Neural cell (in vitro differentiated cells): ENCODE measurements around the gene HSPA1A. TPM values are rescaled to one million over a fixed set of nuclear protein-coding genes. Genes with fewer than 3 reads are reported as not detected.
"Not testable (repeated sequence)": the region's sequence is repeated elsewhere in the genome, so short reads cannot be mapped to it uniquely, and the experiment has no call there.

Source experiments
- H2AFZ ChIP-seq: fragments of 200-600, 300-800 bp; sonication (generic), shearing (Covaris generic); 2 replicates; pipeline ENCODE4 v1.6.0; 2014; ENCODE audit warnings: low read depth, mild to moderate bottlenecking, antibody characterized with exemption, low read length, moderate library complexity
- H3F3A ChIP-seq: fragments of 200-600 bp; shearing (Covaris generic); 2 replicates; pipeline ENCODE4 v1.6.1; 2016; ENCODE audit warnings: mild to moderate bottlenecking, moderate library complexity, mixed read lengths, antibody characterized with exemption, low read length; ENCODE audit not compliant: insufficient read depth, poor library complexity, severe bottlenecking
- H3K27ac ChIP-seq: fragments of 200-600, 300-800 bp; sonication (generic), shearing (Covaris generic); 2 replicates; pipeline ENCODE4 v1.5.1; 2014; ENCODE audit warnings: mild to moderate bottlenecking, low read length, moderate library complexity
- H3K27me3 ChIP-seq: fragments of 300-800, 200-600 bp; sonication (generic), shearing (Covaris generic); 2 replicates; pipeline ENCODE4 v1.6.0; 2014; ENCODE audit warnings: mild to moderate bottlenecking, low read depth, low read length, moderate library complexity; ENCODE audit not compliant: insufficient read depth
- H3K36me3 ChIP-seq: fragments of 300-800, 200-600 bp; sonication (generic), shearing (Covaris generic); 2 replicates; pipeline ENCODE4 v1.5.1; 2014; ENCODE audit warnings: mild to moderate bottlenecking, antibody characterized with exemption, low read length, moderate library complexity; ENCODE audit not compliant: insufficient read depth
- H3K4me2 ChIP-seq: fragments of 300-800, 200-600 bp; sonication (generic), shearing (Covaris generic); 2 replicates; pipeline ENCODE4 v1.6.0; 2014; ENCODE audit warnings: mild to moderate bottlenecking, low read length
- H3K4me3 ChIP-seq: fragments of 300-800, 200-600 bp; sonication (generic), shearing (Covaris generic); 2 replicates; pipeline ENCODE4 v1.5.1; 2014; ENCODE audit warnings: mild to moderate bottlenecking, low read length, moderate library complexity
- H3K79me2 ChIP-seq: fragments of 200-600 bp; shearing (Covaris generic); replicated peaks from 2 replicates; pipeline ENCODE4 v1.6.0; 2014; ENCODE audit warnings: mild to moderate bottlenecking, low read length, moderate library complexity; ENCODE audit not compliant: insufficient read depth
- H3K9ac ChIP-seq: fragments of 300-800, 200-600 bp; sonication (generic), shearing (Covaris generic); 2 replicates; pipeline ENCODE4 v1.6.1; 2016; ENCODE audit warnings: mild to moderate bottlenecking, low read length, mixed read lengths
- H3K9me2 ChIP-seq: fragments of 200-600 bp; shearing (Covaris generic); 2 replicates; pipeline ENCODE4 v1.6.1; 2016; ENCODE audit warnings: mild to moderate bottlenecking, low read length, mixed read lengths; ENCODE audit not compliant: insufficient read depth
- H3K9me3 ChIP-seq: fragments of 200-600, 300-800 bp; sonication (generic), shearing (Covaris generic); 2 replicates; pipeline ENCODE4 v1.6.1; 2016; ENCODE audit warnings: mild to moderate bottlenecking, mixed run types, low read length, moderate library complexity, mixed read lengths
- H4K20me1 ChIP-seq: fragments of 200-600 bp; shearing (Covaris generic); 2 replicates; pipeline ENCODE4 v1.6.1; 2016; ENCODE audit warnings: mild to moderate bottlenecking, mixed run types; ENCODE audit not compliant: insufficient read depth
- EP300 ChIP-seq: fragments of 450-650 bp; conservative IDR thresholded peaks from 2 replicates; pipeline ENCODE4 v1.6.1; 2014; ENCODE audit warnings: antibody characterized with exemption, mild to moderate bottlenecking, moderate library complexity; ENCODE audit not compliant: poor library complexity, severe bottlenecking
- EZH2 ChIP-seq: fragments of 200-600, 300-800 bp; shearing (Covaris generic), sonication (generic); IDR thresholded peaks from 2 replicates; pipeline ENCODE4 v1.6.1; 2014; ENCODE audit warnings: antibody characterized with exemption, low read length, borderline replicate concordance, mild to moderate bottlenecking; ENCODE audit not compliant: insufficient read depth, poor library complexity, severe bottlenecking
- MXI1 ChIP-seq: fragments of 450-650 bp; conservative IDR thresholded peaks from 2 replicates; pipeline ENCODE4 v1.6.1; 2014; ENCODE audit warnings: antibody characterized with exemption, mild to moderate bottlenecking; ENCODE audit not compliant: poor library complexity, severe bottlenecking
- POLR2AphosphoS5 ChIP-seq: IDR thresholded peaks from 2 replicates; pipeline ENCODE4 v1.6.1; 2012
- RAD21 ChIP-seq: fragments of 450-650 bp; conservative IDR thresholded peaks from 2 replicates; pipeline ENCODE4 v1.6.1; 2014; ENCODE audit warnings: antibody characterized with exemption, mild to moderate bottlenecking, moderate library complexity
- SMC3 ChIP-seq: fragments of 450-650 bp; conservative IDR thresholded peaks from 2 replicates; pipeline ENCODE4 v1.6.1; 2014; ENCODE audit warnings: antibody characterized with exemption, mild to moderate bottlenecking, moderate library complexity; ENCODE audit not compliant: poor library complexity
- TAF1 ChIP-seq: IDR thresholded peaks from 2 replicates; pipeline ENCODE4 v1.6.1; 2012; ENCODE audit warnings: low read depth
- polyA plus RNA-seq: library from polyadenylated mRNA; depleted of rRNA; stranded (reverse); fragments of >200 nt; gene quantifications from 2 replicates; pipeline ENCODE4 v1.2.3, GENCODE V29; 2014
- TF ChIP-seq, protein P1 (sequence below): fragments of 450-650 bp; IDR thresholded peaks from 2 replicates; pipeline ENCODE4 v1.5.1; 2014; ENCODE audit warnings: antibody characterized with exemption, mild to moderate bottlenecking, moderate library complexity; ENCODE audit not compliant: poor library complexity, severe bottlenecking
- TF ChIP-seq, protein P2 (sequence below): IDR thresholded peaks from 2 replicates; pipeline ENCODE4 v1.6.1; 2012; ENCODE audit warnings: borderline replicate concordance

Gene HSPA1A
- polyA plus RNA-seq, 1 donor from 2014 or later: 50.9 TPM

DNA sequence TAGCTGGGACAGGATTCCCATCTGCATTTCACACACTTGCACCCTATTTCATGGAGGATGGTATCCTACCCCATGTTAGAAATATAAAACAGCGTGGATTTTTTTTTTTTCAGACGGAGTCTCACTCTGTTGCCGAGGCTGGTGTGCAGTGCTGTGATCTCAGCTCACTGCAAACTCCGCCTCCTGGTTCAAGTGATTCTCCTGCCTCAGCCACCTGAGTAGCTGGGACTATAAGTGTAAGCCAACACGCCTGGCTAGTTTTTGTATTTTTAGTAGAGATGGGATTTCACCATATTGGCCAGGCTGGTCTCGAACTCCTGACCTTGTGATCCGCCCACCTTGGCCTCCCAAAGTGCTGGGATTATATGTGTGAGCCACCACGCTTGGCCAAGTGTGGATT, 42.4 kb downstream of the HSPA1A start:
- H4K20me1 ChIP-seq, H2AFZ ChIP-seq, H3K27me3 ChIP-seq, H3K36me3 ChIP-seq, H3K27ac ChIP-seq, H3K4me2 ChIP-seq, H3K79me2 ChIP-seq, H3K4me3 ChIP-seq, H3K9ac ChIP-seq, H3K9me3 ChIP-seq, H3K9me2 ChIP-seq, H3F3A ChIP-seq: not testable (repeated sequence)

DNA sequence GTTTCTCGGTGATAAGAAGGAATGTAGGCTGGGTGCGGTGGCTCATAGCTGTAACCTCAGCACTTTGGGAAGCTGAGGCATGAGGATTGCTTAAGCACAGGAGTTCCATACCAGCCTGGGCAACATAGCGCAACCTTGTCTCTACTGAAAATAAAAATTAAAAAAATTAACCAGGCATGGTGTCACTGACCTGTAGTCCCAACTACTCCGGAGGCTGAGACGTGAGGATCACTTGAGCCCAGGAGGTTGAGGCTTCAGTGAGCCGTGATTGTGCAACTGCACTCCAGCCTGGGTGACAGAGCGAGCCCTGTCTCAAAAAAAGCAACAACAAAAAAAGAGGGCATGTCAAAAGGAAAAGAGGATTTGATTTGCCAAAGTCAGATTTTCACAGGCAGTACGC, 43.4 kb downstream of the HSPA1A start:
- Histone ChIP-seq H3K27me3 (no peaks in the 10 kb centered on the region), H3K36me3 (no peaks in the 10 kb centered on the region), H4K20me1 (no peaks in the 10 kb centered on the region), H3K9ac (no peak overlapping the region), H2AFZ (no peak overlapping the region), H3F3A (no peaks in the 10 kb centered on the region), H3K27ac (no peak overlapping the region), H3K9me2 (no peaks in the 10 kb centered on the region), H3K79me2 (peaks cover 8% of the 10 kb centered on the region), H3K9me3 (no peaks in the 10 kb centered on the region), H3K4me2 (no peak overlapping the region), H3K4me3 (no peak overlapping the region)
- TF ChIP-seq POLR2AphosphoS5: no peak
- TF ChIP-seq TAF1: no peak

DNA sequence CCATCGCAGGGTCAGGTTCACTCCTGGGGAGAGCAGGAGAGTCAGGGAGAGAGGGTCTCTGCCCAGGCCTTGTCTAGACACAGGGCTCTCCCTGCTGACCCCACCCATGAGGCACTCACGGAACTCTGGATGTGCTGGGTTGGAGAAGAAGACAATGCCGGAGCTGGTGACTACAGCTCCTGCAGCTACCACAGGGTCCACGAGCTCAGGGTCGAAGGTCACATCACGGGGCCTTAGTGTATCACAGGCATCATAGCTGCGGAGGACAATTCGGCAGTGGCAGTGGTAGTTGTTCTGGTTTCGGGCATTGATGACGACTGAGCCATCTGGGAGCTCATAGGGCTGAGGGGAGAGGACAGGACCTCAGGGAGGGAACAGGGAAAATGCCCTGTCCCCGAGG, 44.6 kb downstream of the HSPA1A start:
- no peaks in the 10 kb centered on the region for H3K36me3 ChIP-seq
- H3K9me2 ChIP-seq: no peaks in the 10 kb centered on the region
- H4K20me1 ChIP-seq: no peaks in the 10 kb centered on the region
- H3K9me3 ChIP-seq: no peaks in the 10 kb centered on the region
- H3K79me2 ChIP-seq: peaks cover 8% of the 10 kb centered on the region
- H3K27me3 ChIP-seq: no peaks in the 10 kb centered on the region
- H3K4me2 ChIP-seq: no peak overlapping the region
- H2AFZ ChIP-seq: no peak overlapping the region
- no peak overlapping the region for H3K9ac ChIP-seq
- no peak overlapping the region for H3K4me3 ChIP-seq
- H3K27ac ChIP-seq: no peak overlapping the region
- no peaks in the 10 kb centered on the region for H3F3A ChIP-seq
- TF ChIP-seq, protein P1, sequence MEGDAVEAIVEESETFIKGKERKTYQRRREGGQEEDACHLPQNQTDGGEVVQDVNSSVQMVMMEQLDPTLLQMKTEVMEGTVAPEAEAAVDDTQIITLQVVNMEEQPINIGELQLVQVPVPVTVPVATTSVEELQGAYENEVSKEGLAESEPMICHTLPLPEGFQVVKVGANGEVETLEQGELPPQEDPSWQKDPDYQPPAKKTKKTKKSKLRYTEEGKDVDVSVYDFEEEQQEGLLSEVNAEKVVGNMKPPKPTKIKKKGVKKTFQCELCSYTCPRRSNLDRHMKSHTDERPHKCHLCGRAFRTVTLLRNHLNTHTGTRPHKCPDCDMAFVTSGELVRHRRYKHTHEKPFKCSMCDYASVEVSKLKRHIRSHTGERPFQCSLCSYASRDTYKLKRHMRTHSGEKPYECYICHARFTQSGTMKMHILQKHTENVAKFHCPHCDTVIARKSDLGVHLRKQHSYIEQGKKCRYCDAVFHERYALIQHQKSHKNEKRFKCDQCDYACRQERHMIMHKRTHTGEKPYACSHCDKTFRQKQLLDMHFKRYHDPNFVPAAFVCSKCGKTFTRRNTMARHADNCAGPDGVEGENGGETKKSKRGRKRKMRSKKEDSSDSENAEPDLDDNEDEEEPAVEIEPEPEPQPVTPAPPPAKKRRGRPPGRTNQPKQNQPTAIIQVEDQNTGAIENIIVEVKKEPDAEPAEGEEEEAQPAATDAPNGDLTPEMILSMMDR: no peak
- TF ChIP-seq SMC3: no peak
- no peak for TF ChIP-seq POLR2AphosphoS5
- TF ChIP-seq EP300: no peak
- TF ChIP-seq TAF1: no peak
- no peak for TF ChIP-seq MXI1
- TF ChIP-seq, protein P2, sequence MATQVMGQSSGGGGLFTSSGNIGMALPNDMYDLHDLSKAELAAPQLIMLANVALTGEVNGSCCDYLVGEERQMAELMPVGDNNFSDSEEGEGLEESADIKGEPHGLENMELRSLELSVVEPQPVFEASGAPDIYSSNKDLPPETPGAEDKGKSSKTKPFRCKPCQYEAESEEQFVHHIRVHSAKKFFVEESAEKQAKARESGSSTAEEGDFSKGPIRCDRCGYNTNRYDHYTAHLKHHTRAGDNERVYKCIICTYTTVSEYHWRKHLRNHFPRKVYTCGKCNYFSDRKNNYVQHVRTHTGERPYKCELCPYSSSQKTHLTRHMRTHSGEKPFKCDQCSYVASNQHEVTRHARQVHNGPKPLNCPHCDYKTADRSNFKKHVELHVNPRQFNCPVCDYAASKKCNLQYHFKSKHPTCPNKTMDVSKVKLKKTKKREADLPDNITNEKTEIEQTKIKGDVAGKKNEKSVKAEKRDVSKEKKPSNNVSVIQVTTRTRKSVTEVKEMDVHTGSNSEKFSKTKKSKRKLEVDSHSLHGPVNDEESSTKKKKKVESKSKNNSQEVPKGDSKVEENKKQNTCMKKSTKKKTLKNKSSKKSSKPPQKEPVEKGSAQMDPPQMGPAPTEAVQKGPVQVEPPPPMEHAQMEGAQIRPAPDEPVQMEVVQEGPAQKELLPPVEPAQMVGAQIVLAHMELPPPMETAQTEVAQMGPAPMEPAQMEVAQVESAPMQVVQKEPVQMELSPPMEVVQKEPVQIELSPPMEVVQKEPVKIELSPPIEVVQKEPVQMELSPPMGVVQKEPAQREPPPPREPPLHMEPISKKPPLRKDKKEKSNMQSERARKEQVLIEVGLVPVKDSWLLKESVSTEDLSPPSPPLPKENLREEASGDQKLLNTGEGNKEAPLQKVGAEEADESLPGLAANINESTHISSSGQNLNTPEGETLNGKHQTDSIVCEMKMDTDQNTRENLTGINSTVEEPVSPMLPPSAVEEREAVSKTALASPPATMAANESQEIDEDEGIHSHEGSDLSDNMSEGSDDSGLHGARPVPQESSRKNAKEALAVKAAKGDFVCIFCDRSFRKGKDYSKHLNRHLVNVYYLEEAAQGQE: no peak
- no peak for TF ChIP-seq EZH2
- no peak for TF ChIP-seq RAD21
